Transverse colon (tissue), 4 donors: ENCODE measurements around the gene SYNPO2.

Source experiments
- CTCF ChIP-seq, 5 experiments: fragments of 200-600 bp in 3 of 5; fragments of 450-650 bp in 2 of 5; sonication (generic) in 3 of 5; IDR thresholded peaks; 1 replicate in 2 of 5; 2 replicates in 3 of 5; pipeline ENCODE4 v1.5.1; 2016 to 2017; ENCODE audit warnings: antibody characterized with exemption in 5 of 5, inconsistent platforms in 3 of 5, mild to moderate bottlenecking in 2 of 5, moderate library complexity in 1 of 5
- EP300 ChIP-seq: sonication (generic); formaldehyde crosslinking; IDR thresholded peaks from one replicate; pipeline ENCODE4 v1.6.1; 2017; ENCODE audit warnings: antibody characterized with exemption, low read depth
- POLR2A ChIP-seq: fragments of 450-650 bp; IDR thresholded peaks from one replicate; pipeline ENCODE4 v1.6.1; 2016; ENCODE audit warnings: antibody characterized with exemption, mild to moderate bottlenecking, moderate library complexity
- POLR2AphosphoS5 ChIP-seq, 3 donors: sonication (generic); formaldehyde crosslinking; IDR thresholded peaks; one replicate each; pipeline ENCODE4 v1.6.1; 2016; ENCODE audit warnings: antibody characterized with exemption in 3 of 3

GRCh38 chr4:119087121-119087520 is 198.5 kb downstream of the SYNPO2 start:
- no peak for TF ChIP-seq CTCF (IDR thresholded peaks at IDR 0.05)
- no peak for TF ChIP-seq POLR2A
- TF ChIP-seq EP300 = no peak
- TF ChIP-seq POLR2AphosphoS5 (IDR thresholded peaks at IDR 0.05) = no peak
